Ascending aorta (tissue), 2 donors: Measurements from ENCODE around the gene ST6GAL2. TPM values are rescaled to one million over a fixed set of nuclear protein-coding genes. Genes with fewer than 3 reads are reported as not detected.

ENCODE experiments used
- DNase-seq, 2 donors: peaks; one replicate each; pipeline ENCODE4 v3.0.0-alpha.2; 2019; ENCODE audit warnings: low spot score in 2 of 2
- H3K27ac ChIP-seq, 2 donors: fragments of 200-600 bp; sonication (generic); one replicate each; pipeline ENCODE4 v1.5.1; 2016 to 2017; ENCODE audit warnings: mild to moderate bottlenecking in 1 of 2
- H3K27me3 ChIP-seq: fragments of 200-600 bp; sonication (generic); one replicate; pipeline ENCODE4 v1.5.1; 2017
- H3K36me3 ChIP-seq, 2 donors: fragments of 200-600 bp; sonication (generic); one replicate each; pipeline ENCODE4 v1.5.1; 2016
- H3K4me1 ChIP-seq, 2 donors: fragments of 200-600 bp; sonication (generic); one replicate each; pipeline ENCODE4 v1.5.1; 2016 to 2017; ENCODE audit warnings: mild to moderate bottlenecking in 1 of 2
- H3K4me3 ChIP-seq, 2 donors: fragments of 200-600 bp; sonication (generic); one replicate each; pipeline ENCODE4 v1.5.1; 2016 to 2017; ENCODE audit warnings: mild to moderate bottlenecking in 1 of 2
- H3K9me3 ChIP-seq, 2 donors: fragments of 200-600 bp; sonication (generic); one replicate each; pipeline ENCODE4 v1.5.1; 2016
- intact Hi-C: fragments of 100-400 bp; cut with DNase I; formaldehyde crosslinking; loops from one replicate; pipeline ENCODE4 v1.15.1; 2023
- total RNA-seq: library from RNA; depleted of rRNA; stranded (reverse); fragments of >200 nt; gene quantifications from one replicate; pipeline ENCODE4 v1.1.0, GENCODE V29; 2016
- TF ChIP-seq, protein P1 (sequence below), 3 experiments: fragments of 200-600 bp in 2 of 3; fragments of 450-650 bp in 1 of 3; sonication (generic) in 2 of 3; IDR thresholded peaks; one replicate each; pipeline ENCODE4 v1.5.1; 2016 to 2019; ENCODE audit warnings: antibody characterized with exemption in 3 of 3, mild to moderate bottlenecking in 1 of 3, moderate library complexity in 1 of 3

ST6GAL2 gene
- total RNA-seq, 1 donor from 2014 or later: 55.5 TPM

DNA sequence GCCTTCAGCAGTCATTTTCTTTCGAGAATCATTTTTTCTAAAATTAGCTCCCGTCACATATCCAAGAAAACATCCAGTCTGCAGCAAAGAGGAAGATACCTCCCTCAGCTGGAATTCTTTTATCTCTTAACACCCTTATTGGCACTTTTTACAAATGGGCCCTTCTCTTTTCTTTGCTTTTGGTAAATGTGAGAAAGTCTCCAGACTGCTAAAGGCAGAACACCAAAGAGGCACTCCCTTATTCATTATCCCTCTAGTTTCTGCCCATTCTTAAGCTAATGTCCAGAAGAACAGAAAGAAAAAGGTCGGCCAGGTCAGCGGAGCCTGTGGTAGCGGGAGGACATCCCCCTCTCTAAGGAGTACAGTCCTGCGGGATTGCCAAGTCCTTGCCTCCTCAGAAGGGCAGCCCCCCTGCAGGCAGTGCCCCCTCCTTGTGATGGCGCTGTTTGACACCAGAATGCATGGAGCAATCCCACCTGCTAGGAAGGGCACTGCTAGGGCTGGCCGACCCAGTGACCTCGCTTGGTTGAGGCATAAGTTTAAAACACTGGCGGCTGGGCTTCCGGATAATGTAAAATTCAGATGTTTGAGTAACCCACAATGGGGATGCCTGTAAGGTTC lies 34.0 kb downstream of the ST6GAL2 start:
- TF ChIP-seq, protein P1, sequence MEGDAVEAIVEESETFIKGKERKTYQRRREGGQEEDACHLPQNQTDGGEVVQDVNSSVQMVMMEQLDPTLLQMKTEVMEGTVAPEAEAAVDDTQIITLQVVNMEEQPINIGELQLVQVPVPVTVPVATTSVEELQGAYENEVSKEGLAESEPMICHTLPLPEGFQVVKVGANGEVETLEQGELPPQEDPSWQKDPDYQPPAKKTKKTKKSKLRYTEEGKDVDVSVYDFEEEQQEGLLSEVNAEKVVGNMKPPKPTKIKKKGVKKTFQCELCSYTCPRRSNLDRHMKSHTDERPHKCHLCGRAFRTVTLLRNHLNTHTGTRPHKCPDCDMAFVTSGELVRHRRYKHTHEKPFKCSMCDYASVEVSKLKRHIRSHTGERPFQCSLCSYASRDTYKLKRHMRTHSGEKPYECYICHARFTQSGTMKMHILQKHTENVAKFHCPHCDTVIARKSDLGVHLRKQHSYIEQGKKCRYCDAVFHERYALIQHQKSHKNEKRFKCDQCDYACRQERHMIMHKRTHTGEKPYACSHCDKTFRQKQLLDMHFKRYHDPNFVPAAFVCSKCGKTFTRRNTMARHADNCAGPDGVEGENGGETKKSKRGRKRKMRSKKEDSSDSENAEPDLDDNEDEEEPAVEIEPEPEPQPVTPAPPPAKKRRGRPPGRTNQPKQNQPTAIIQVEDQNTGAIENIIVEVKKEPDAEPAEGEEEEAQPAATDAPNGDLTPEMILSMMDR (IDR thresholded peaks at IDR 0.05): no peak
- Histone ChIP-seq H3K36me3 (no peaks in the 10 kb centered on the region), H3K9me3 (no peaks in the 10 kb centered on the region), H3K4me3 (no peak overlapping the region), H3K27me3 (no peaks in the 10 kb centered on the region), H3K27ac (peak overlapping the region; percentile 81 to 85), H3K4me1 (peaks cover 10 to 70% of the 10 kb centered on the region in 2 donors)
- DNase-seq: no peak
- intact Hi-C loops: loop anchor here (2.0 to 10.0 kb wide), 4 partner anchors 15 to 657 kb away; partner anchors contain the start of genes ST6GAL2 and UXS1

DNA sequence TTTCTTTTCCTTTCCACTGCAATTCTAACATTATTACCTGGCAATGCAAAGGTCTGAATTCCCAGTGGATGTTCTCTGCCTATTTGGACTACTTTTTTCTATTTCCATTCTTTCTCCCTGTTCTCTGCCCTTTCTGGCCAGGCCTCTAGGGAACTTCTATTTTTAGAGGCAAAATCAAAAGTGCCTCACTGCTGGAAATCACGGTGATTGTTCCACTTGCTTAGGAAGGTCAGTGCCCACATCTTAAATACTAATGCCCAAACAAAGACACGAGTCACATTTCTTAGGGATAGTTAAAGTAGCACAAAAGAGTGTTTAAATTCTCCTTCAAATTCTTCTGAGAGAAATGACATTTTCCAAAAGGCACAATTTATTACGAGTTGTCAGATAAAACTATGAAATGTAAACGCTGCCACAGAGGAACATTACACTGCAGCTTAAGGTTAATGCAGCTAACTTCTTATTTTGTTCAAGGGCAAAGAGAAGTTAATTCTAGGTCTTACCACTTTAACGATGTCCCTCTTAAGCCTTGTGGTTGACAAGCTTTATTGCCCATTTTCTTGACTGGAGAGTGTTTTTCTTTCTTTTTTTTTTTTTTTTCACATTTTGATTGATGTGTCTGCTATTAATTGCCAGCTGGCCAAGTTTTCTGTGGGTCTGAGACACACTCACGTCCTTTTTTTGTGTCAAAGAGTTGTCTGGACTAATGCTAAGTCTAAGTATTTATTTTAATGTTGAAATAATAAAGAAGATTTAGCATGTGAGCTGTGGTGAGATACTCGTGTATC lies 34.7 kb downstream of the ST6GAL2 start:
- Histone ChIP-seq H3K9me3 (no peaks in the 10 kb centered on the region), H3K36me3 (no peaks in the 10 kb centered on the region), H3K27ac (peak overlapping the region; percentile 81 to 85), H3K27me3 (no peaks in the 10 kb centered on the region), H3K4me1 (peaks cover 10 to 73% of the 10 kb centered on the region in 2 donors), H3K4me3 (peak overlapping the region; percentile 22 to 41)
- TF ChIP-seq, protein P1 (IDR thresholded peaks at IDR 0.05): no peak
- no peak for DNase-seq
- intact Hi-C loops: loop anchor here (2.0 to 10.0 kb wide), 4 partner anchors 16 to 656 kb away; partner anchors contain the start of genes ST6GAL2 and UXS1

DNA sequence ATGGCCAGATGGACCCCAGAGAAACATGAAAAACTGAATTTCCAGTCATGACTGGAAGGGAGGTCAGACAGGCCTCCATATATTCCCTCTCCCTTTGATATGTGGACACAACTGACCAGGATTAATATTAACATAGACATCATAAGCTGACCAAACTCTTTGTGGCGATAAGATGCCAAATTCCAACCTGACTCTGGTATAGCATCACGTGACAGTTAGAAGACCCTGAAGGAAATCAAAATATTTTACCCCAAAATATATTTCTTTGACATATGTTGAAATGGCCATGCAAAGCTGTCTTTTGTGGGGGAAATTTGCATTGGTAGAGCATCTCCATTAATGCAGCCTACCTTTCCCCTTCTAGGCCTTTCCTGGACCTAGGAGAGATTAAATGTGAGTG lies 36.7 kb downstream of the ST6GAL2 start:
- intact Hi-C loops: no loop called here
- Histone ChIP-seq H3K9me3 (no peaks in the 10 kb centered on the region), H3K36me3 (no peaks in the 10 kb centered on the region), H3K4me3 (peak overlapping the region in 1 of 2 donors; percentile 41), H3K27ac (peak overlapping the region; percentile 81 to 85), H3K27me3 (no peaks in the 10 kb centered on the region), H3K4me1 (peaks cover 14 to 81% of the 10 kb centered on the region in 2 donors)
- no peak for DNase-seq
- TF ChIP-seq, protein P1 (IDR thresholded peaks at IDR 0.05): no peak

DNA sequence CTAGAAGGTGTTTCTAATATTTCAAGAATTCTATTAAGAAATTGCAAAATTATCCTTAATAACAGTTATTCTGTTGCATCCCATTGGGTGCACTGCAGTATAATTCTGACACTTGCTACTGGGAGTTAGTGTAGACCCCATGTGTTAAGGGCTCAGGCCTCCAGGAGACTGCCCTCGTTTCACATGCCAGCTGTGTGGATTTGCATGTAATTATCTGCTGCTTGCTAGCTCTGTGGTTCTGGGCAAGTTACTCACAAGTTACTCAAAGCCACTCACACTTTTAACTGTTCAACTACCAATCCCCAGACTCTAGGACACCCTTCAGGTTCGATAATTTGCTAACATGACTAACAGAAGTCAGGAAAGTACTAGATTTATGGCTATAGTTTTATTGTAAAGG lies 38.6 kb downstream of the ST6GAL2 start:
- H3K27ac ChIP-seq: peak overlapping the region; percentile 81 to 85
- intact Hi-C loops: no loop called here

DNA sequence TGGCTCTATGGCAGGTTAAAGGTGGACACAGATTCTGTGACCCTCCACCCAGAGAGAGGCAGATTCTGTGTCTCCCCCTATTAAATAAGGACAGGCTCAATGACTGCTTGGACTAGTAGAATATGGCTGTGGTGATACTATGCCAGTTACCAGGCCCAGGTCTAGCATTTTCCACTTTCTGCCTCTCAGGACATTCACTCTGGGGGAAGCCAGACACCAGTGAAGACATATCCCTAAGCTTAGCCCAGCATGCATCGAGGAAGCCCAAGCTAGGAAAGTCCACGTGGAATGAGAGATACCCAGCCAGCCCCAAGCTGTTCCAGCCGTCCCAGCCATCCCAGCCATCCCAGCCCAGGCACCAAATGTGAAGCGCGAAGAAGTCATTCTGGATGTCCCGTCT lies 40.3 kb downstream of the ST6GAL2 start:
- Histone ChIP-seq H3K4me3 (no peak overlapping the region), H3K9me3 (no peaks in the 10 kb centered on the region), H3K36me3 (peaks cover 15 to 16% of the 10 kb centered on the region in 2 donors), H3K27me3 (no peaks in the 10 kb centered on the region), H3K4me1 (peaks cover 23 to 78% of the 10 kb centered on the region in 2 donors), H3K27ac (peak overlapping the region; percentile 65 to 75)
- no peak for DNase-seq
- TF ChIP-seq, protein P1 (IDR thresholded peaks at IDR 0.05): no peak
- intact Hi-C loops: no loop called here

More for the DNA sequence above, 38.6 kb downstream of the ST6GAL2 start:
- no peak for DNase-seq
- Histone ChIP-seq H3K4me1 (peaks cover 12 to 77% of the 10 kb centered on the region in 2 donors), H3K9me3 (no peaks in the 10 kb centered on the region), H3K27me3 (no peaks in the 10 kb centered on the region), H3K36me3 (peaks cover 12% of the 10 kb centered on the region in 2 donors), H3K4me3 (peak overlapping the region; percentile 3 to 41)
- TF ChIP-seq, protein P1 (IDR thresholded peaks at IDR 0.05): no peak
